ENCODE results near the gene CNOT6L.

Gene CNOT6L

DNA sequence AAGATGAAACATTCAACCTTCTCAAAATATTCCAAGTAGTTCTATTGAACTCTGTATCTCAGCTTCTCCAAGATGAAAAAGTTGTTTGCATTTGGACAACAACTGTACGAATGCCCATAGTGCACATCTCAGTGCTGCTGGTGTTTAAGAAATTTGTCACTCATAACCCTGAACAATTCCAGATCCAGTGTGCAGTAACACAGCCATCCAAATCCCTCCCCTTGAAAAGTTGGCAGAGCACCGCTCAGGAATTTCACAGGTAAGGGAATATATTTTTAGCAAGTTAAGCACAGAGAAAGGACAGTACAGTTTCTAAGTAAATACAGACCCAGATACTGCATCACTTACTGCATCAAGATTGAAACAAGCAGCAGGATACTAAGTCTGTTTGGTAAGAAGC is 104.7 kb downstream of the CNOT6L start:
- TF ChIP-seq, protein P1, sequence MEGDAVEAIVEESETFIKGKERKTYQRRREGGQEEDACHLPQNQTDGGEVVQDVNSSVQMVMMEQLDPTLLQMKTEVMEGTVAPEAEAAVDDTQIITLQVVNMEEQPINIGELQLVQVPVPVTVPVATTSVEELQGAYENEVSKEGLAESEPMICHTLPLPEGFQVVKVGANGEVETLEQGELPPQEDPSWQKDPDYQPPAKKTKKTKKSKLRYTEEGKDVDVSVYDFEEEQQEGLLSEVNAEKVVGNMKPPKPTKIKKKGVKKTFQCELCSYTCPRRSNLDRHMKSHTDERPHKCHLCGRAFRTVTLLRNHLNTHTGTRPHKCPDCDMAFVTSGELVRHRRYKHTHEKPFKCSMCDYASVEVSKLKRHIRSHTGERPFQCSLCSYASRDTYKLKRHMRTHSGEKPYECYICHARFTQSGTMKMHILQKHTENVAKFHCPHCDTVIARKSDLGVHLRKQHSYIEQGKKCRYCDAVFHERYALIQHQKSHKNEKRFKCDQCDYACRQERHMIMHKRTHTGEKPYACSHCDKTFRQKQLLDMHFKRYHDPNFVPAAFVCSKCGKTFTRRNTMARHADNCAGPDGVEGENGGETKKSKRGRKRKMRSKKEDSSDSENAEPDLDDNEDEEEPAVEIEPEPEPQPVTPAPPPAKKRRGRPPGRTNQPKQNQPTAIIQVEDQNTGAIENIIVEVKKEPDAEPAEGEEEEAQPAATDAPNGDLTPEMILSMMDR (IDR thresholded peaks at IDR 0.05; ENCODE audit: low read length), result no peak
- TF ChIP-seq EZH2 (optimal IDR thresholded peaks at IDR 0.05; ENCODE audit: low read depth, low read length), result no peak
- TF ChIP-seq EZH2phosphoT487 (IDR thresholded peaks at IDR 0.05; ENCODE audit: low read length), result no peak
- no peak overlapping the region for H3K9ac ChIP-seq (ENCODE audit: low read length)
- H3K4me1 ChIP-seq (ENCODE audit: low read length), result no peaks in the 10 kb centered on the region
- no peaks in the 10 kb centered on the region for H3K9me3 ChIP-seq (replicated peaks; ENCODE audit: insufficient read depth, low read length)
- H3K4me2 ChIP-seq (ENCODE audit: low read depth, low read length), result no peak overlapping the region
- H3K36me3 ChIP-seq (replicated peaks; ENCODE audit: insufficient read depth, low read length), result peaks cover 3% of the 10 kb centered on the region; the same call in 1 of the 2 replicates
- no peak overlapping the region for H3K4me3 ChIP-seq (ENCODE audit: low read length)
- H4K20me1 ChIP-seq (ENCODE audit: insufficient read depth, low read length), result no peaks in the 10 kb centered on the region
- H3K27me3 ChIP-seq (replicated peaks; ENCODE audit: insufficient read depth, low read length), result no peaks in the 10 kb centered on the region
- H2AFZ ChIP-seq (ENCODE audit: low read length), result no peak overlapping the region
- no peaks in the 10 kb centered on the region for H3K79me2 ChIP-seq (ENCODE audit: low read length)
- no peak overlapping the region for H3K27ac ChIP-seq (ENCODE audit: low read length)
- H3F3A ChIP-seq (ENCODE audit: insufficient read depth, low read length), result no peaks in the 10 kb centered on the region
- H3K9me2 ChIP-seq (replicated peaks; ENCODE audit: insufficient read depth, low read length), result no peaks in the 10 kb centered on the region
- no peak for DNase-seq

DNA sequence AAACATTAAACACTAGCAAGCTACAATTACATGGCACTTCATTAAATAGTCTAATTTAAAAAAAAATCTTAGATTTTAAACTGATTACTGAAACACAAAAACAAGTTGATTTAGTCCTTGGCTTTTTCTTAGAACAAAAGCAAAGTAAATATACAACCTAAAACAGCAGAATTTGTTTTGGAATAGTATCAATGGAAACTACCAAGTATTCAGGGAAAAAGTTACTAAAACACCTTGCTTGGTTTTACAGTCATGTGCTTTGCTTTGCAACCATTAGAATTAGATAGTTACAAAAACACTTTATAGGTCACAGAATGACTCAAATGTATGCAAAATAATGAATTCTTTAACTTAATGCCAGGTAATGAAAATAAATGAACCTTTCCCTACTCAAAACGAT is 105.3 kb downstream of the CNOT6L start:
- no peak overlapping the region for H3K4me2 ChIP-seq (ENCODE audit: low read depth, low read length)
- 0 out of 2 replicates have a peak, but pooled peaks cover 3% of the 10 kb centered on the region for H3K36me3 ChIP-seq (replicated peaks; ENCODE audit: insufficient read depth, low read length)
- H3K79me2 ChIP-seq (ENCODE audit: low read length), result no peaks in the 10 kb centered on the region
- TF ChIP-seq, protein P1 (IDR thresholded peaks at IDR 0.05; ENCODE audit: low read length), result no peak
- TF ChIP-seq EZH2 (optimal IDR thresholded peaks at IDR 0.05; ENCODE audit: low read depth, low read length) (no peak), EZH2phosphoT487 (IDR thresholded peaks at IDR 0.05; ENCODE audit: low read length) (no peak)
- no peaks in the 10 kb centered on the region for H3K9me2 ChIP-seq (replicated peaks; ENCODE audit: insufficient read depth, low read length)
- no peak overlapping the region for H3K9ac ChIP-seq (ENCODE audit: low read length)
- H3K9me3 ChIP-seq (replicated peaks; ENCODE audit: insufficient read depth, low read length), result no peaks in the 10 kb centered on the region
- no peak overlapping the region for H2AFZ ChIP-seq (ENCODE audit: low read length)
- no peaks in the 10 kb centered on the region for H3F3A ChIP-seq (ENCODE audit: insufficient read depth, low read length)
- H4K20me1 ChIP-seq (ENCODE audit: insufficient read depth, low read length), result no peaks in the 10 kb centered on the region
- no peak overlapping the region for H3K4me3 ChIP-seq (ENCODE audit: low read length)
- no peaks in the 10 kb centered on the region for H3K27me3 ChIP-seq (replicated peaks; ENCODE audit: insufficient read depth, low read length)
- no peak for DNase-seq
- no peaks in the 10 kb centered on the region for H3K4me1 ChIP-seq (ENCODE audit: low read length)
- no peak overlapping the region for H3K27ac ChIP-seq (ENCODE audit: low read length)

DNA sequence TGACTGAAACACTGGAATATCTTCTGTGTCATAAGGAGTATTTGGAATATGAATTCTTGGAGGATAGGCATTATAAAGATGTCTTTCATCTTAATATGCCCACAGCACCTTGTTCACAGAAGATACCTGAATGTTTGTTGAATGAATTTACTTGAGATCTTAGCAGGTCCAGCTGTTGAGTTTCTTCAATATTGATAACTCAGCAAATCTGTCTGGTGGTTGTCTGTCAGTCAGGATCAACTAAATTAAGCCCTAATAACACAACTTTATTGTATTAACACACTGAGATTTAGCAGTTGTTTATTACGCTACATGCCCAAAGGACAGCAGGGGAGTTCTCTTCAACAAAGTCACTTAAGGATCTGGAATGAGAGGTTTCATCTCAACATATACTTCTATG is 106.5 kb downstream of the CNOT6L start:
- TF ChIP-seq EZH2 (optimal IDR thresholded peaks at IDR 0.05; ENCODE audit: low read depth, low read length) (no peak), EZH2phosphoT487 (IDR thresholded peaks at IDR 0.05; ENCODE audit: low read length) (no peak)
- TF ChIP-seq, protein P1 (IDR thresholded peaks at IDR 0.05; ENCODE audit: low read length), result no peak
- DNase-seq, result no peak
- Histone ChIP-seq H3K4me1 (ENCODE audit: low read length) (no peaks in the 10 kb centered on the region), H3F3A (ENCODE audit: insufficient read depth, low read length) (no peaks in the 10 kb centered on the region), H3K27ac (ENCODE audit: low read length) (no peak overlapping the region), H3K4me2 (ENCODE audit: low read depth, low read length) (no peak overlapping the region), H3K27me3 (replicated peaks; ENCODE audit: insufficient read depth, low read length) (no peaks in the 10 kb centered on the region), H3K79me2 (ENCODE audit: low read length) (no peaks in the 10 kb centered on the region), H4K20me1 (ENCODE audit: insufficient read depth, low read length) (no peaks in the 10 kb centered on the region), H2AFZ (ENCODE audit: low read length) (no peak overlapping the region), H3K9me3 (replicated peaks; ENCODE audit: insufficient read depth, low read length) (no peaks in the 10 kb centered on the region), H3K36me3 (replicated peaks; ENCODE audit: insufficient read depth, low read length) (0 out of 2 replicates have a peak, but pooled peaks cover 3% of the 10 kb centered on the region), H3K4me3 (ENCODE audit: low read length) (no peak overlapping the region), H3K9me2 (replicated peaks; ENCODE audit: insufficient read depth, low read length) (no peaks in the 10 kb centered on the region), H3K9ac (ENCODE audit: low read length) (no peak overlapping the region)
